ENCODE data around the gene STEAP3.

STEAP3 gene

GRCh38 chr2:119220720-119221301 lies 2.8 kb upstream of the STEAP3 start:
- Histone ChIP-seq H3K4me1 (ENCODE audit: control insufficient read depth, insufficient read depth, low read length) (peaks cover 17% of the 10 kb centered on the region), H3K9ac (ENCODE audit: low read depth, low read length) (no peak overlapping the region), H3K4me3 (ENCODE audit: low read depth, low read length) (no peak overlapping the region), H3K27me3 (ENCODE audit: control insufficient read depth, insufficient read depth, low read length) (peaks cover 18% of the 10 kb centered on the region), H3K9me3 (ENCODE audit: control insufficient read depth, insufficient read depth, low read length) (no peaks in the 10 kb centered on the region), H3K36me3 (ENCODE audit: control insufficient read depth, insufficient read depth, low read length) (no peaks in the 10 kb centered on the region)

GRCh38 chr2:119221609-119222008 lies 2.0 kb upstream of the STEAP3 start:
- peaks cover 19% of the 10 kb centered on the region for H3K27me3 ChIP-seq (ENCODE audit: control insufficient read depth, insufficient read depth, low read length)
- H3K9me3 ChIP-seq (ENCODE audit: control insufficient read depth, insufficient read depth, low read length), result no peaks in the 10 kb centered on the region
- no peaks in the 10 kb centered on the region for H3K36me3 ChIP-seq (ENCODE audit: control insufficient read depth, insufficient read depth, low read length)
- H3K4me1 ChIP-seq (ENCODE audit: control insufficient read depth, insufficient read depth, low read length), result peaks cover 17% of the 10 kb centered on the region
- H3K4me3 ChIP-seq (ENCODE audit: low read depth, low read length), result no peak overlapping the region
- H3K9ac ChIP-seq (ENCODE audit: low read depth, low read length), result no peak overlapping the region

GRCh38 chr2:119222213-119222612 lies 1.4 kb upstream of the STEAP3 start:
- peaks cover 16% of the 10 kb centered on the region for H3K4me1 ChIP-seq (ENCODE audit: control insufficient read depth, insufficient read depth, low read length)
- no peak overlapping the region for H3K9ac ChIP-seq (ENCODE audit: low read depth, low read length)
- no peak overlapping the region for H3K4me3 ChIP-seq (ENCODE audit: low read depth, low read length)
- no peaks in the 10 kb centered on the region for H3K9me3 ChIP-seq (ENCODE audit: control insufficient read depth, insufficient read depth, low read length)
- peaks cover 19% of the 10 kb centered on the region for H3K27me3 ChIP-seq (ENCODE audit: control insufficient read depth, insufficient read depth, low read length)
- H3K36me3 ChIP-seq (ENCODE audit: control insufficient read depth, insufficient read depth, low read length), result no peaks in the 10 kb centered on the region

DNA sequence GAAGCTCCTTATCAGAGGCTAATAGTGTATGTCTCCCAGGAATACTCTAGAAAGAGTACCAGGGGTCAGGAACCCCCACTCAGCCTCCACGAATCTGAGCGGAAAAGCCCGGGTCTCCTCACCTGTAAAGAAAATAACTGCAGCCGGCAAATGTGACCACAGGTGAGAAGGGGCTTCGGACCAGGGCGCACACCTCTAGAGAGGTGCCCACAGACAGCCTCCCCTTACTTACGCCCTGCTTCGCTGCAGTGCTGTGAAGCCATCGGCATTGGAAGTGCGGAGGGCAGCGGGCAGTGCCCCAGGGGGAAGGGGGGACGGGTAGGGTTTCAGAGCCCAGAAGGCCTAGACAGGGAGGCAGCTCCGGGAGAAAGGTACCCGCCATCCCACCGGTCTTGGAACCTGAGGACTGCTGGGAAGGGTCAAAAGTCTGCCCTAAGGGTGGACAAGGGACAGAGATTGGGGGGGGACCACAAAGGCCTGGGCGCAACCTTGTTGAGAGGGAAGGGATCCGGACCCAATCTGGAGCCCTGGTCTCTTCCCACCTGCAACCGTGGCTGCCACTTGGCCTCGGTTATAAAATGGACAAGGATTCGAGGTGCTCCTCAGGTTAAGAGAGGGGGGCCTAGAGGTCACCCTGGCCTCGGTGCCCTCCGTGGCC lies 642 bp upstream of the STEAP3 start:
- Histone ChIP-seq H3K9me3 (ENCODE audit: control insufficient read depth, insufficient read depth, low read length) (no peaks in the 10 kb centered on the region), H3K9ac (ENCODE audit: low read depth, low read length) (no peak overlapping the region), H3K36me3 (ENCODE audit: control insufficient read depth, insufficient read depth, low read length) (no peaks in the 10 kb centered on the region), H3K4me3 (ENCODE audit: low read depth, low read length) (peak overlapping the region; percentile 70), H3K27me3 (ENCODE audit: control insufficient read depth, insufficient read depth, low read length) (peaks cover 16% of the 10 kb centered on the region), H3K4me1 (ENCODE audit: control insufficient read depth, insufficient read depth, low read length) (peaks cover 14% of the 10 kb centered on the region)

DNA sequence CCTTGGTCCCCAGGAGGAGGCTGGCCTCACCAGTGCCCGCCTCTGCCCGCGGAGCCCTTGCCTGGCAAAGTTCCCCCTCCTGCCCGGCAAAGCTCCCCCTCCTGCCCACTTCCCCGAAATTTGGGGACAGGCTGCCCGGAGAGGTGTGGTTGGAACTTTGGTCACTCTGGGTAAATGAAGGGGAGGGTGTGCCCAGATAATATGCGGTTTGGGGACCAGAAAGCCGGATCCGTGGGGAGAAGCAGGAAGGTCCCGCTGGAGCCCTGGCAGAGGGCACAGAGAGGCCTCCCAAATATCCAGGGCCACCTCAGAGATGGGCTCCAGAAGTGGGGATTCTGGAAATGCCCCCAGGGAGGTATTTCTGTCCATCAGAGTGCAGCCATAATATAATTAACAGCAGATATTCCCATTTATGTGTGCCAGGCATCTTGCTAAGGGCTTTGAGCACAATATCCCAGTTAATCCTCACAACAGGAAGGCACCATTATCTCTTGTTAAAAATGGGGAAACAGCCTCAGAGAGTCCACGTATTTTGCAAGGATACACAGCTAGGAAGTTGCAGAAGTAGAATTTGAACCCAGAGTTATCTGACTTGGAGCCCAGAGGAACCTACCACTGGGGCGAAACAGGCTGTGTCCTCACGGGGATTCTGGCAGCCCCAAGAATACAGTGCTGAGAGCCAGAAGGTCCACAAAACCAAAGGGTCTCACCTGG lies 914 bp downstream of the STEAP3 start:
- peak overlapping the region; percentile 59 for H3K4me3 ChIP-seq (ENCODE audit: low read depth, low read length)
- H3K9me3 ChIP-seq (ENCODE audit: control insufficient read depth, insufficient read depth, low read length), result no peaks in the 10 kb centered on the region
- H3K9ac ChIP-seq (ENCODE audit: low read depth, low read length), result peak overlapping the region; percentile 65
- peaks cover 3% of the 10 kb centered on the region for H3K36me3 ChIP-seq (ENCODE audit: control insufficient read depth, insufficient read depth, low read length)
- peaks cover 16% of the 10 kb centered on the region for H3K27me3 ChIP-seq (ENCODE audit: control insufficient read depth, insufficient read depth, low read length)
- H3K4me1 ChIP-seq (ENCODE audit: control insufficient read depth, insufficient read depth, low read length), result peaks cover 2% of the 10 kb centered on the region

GRCh38 chr2:119225105-119225865 lies 1.7 kb downstream of the STEAP3 start:
- Histone ChIP-seq H3K9ac (ENCODE audit: low read depth, low read length) (no peak overlapping the region), H3K4me3 (ENCODE audit: low read depth, low read length) (no peak overlapping the region)

GRCh38 chr2:119225926-119226325 lies 2.3 kb downstream of the STEAP3 start:
- Histone ChIP-seq H3K4me3 (ENCODE audit: low read depth, low read length) (no peak overlapping the region), H3K9ac (ENCODE audit: low read depth, low read length) (no peak overlapping the region), H3K9me3 (ENCODE audit: control insufficient read depth, insufficient read depth, low read length) (no peaks in the 10 kb centered on the region), H3K4me1 (ENCODE audit: control insufficient read depth, insufficient read depth, low read length) (peaks cover 2% of the 10 kb centered on the region), H3K27me3 (ENCODE audit: control insufficient read depth, insufficient read depth, low read length) (peaks cover 16% of the 10 kb centered on the region), H3K36me3 (ENCODE audit: control insufficient read depth, insufficient read depth, low read length) (peaks cover 3% of the 10 kb centered on the region)

More at GRCh38 chr2:119225105-119225865, 1.7 kb downstream of the STEAP3 start:
- H3K4me1 ChIP-seq (ENCODE audit: control insufficient read depth, insufficient read depth, low read length), result peaks cover 2% of the 10 kb centered on the region
- peaks cover 16% of the 10 kb centered on the region for H3K27me3 ChIP-seq (ENCODE audit: control insufficient read depth, insufficient read depth, low read length)
- H3K36me3 ChIP-seq (ENCODE audit: control insufficient read depth, insufficient read depth, low read length), result peaks cover 3% of the 10 kb centered on the region
- no peaks in the 10 kb centered on the region for H3K9me3 ChIP-seq (ENCODE audit: control insufficient read depth, insufficient read depth, low read length)

DNA sequence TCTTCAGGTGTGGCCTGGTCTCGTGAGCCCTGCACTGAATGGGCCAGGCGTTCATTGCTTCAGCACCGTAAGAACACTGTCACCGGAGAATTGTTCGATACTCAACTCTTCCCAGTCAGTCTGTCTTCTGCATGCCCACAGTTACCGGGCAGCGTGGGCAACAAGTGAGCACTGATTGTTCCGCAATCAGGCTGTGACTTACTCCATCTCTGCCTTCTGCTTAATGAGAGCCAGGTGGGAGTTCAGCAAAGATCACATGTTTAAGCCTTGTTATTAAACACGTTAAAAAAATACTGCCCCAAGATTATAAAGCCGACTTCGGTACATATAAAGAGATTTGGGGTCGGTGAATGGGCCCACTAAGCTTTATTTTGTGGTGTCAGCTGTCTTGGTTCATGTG lies 3.7 kb downstream of the STEAP3 start:
- no peaks in the 10 kb centered on the region for H3K9me3 ChIP-seq (ENCODE audit: control insufficient read depth, insufficient read depth, low read length)
- no peaks in the 10 kb centered on the region for H3K4me1 ChIP-seq (ENCODE audit: control insufficient read depth, insufficient read depth, low read length)
- H3K4me3 ChIP-seq (ENCODE audit: low read depth, low read length), result no peak overlapping the region
- peaks cover 3% of the 10 kb centered on the region for H3K36me3 ChIP-seq (ENCODE audit: control insufficient read depth, insufficient read depth, low read length)
- peaks cover 13% of the 10 kb centered on the region for H3K27me3 ChIP-seq (ENCODE audit: control insufficient read depth, insufficient read depth, low read length)
- H3K9ac ChIP-seq (ENCODE audit: low read depth, low read length), result no peak overlapping the region

DNA sequence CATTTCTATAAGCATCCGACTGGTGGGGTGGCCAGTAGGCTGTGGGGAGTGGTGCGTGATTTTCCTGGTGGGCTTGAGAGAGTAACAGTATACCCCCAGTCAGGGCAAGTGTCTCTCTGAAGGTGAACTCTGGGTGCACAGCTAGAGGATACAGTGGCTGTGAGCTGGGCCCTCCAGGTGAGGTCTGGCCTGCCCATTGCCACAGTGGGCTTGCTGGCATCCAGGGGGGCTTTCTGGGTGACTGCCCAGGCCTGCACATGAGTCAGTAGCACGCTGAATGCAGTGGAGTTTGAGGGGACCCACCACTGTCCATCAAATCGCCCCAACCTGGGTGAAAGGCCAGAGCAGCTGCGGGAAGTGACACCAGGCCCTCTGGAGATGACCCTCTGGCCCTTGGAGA lies 4.5 kb downstream of the STEAP3 start:
- Histone ChIP-seq H3K4me3 (ENCODE audit: low read depth, low read length) (no peak overlapping the region), H3K9ac (ENCODE audit: low read depth, low read length) (no peak overlapping the region), H3K4me1 (ENCODE audit: control insufficient read depth, insufficient read depth, low read length) (no peaks in the 10 kb centered on the region), H3K36me3 (ENCODE audit: control insufficient read depth, insufficient read depth, low read length) (peaks cover 3% of the 10 kb centered on the region), H3K9me3 (ENCODE audit: control insufficient read depth, insufficient read depth, low read length) (no peaks in the 10 kb centered on the region), H3K27me3 (ENCODE audit: control insufficient read depth, insufficient read depth, low read length) (peaks cover 13% of the 10 kb centered on the region)

DNA sequence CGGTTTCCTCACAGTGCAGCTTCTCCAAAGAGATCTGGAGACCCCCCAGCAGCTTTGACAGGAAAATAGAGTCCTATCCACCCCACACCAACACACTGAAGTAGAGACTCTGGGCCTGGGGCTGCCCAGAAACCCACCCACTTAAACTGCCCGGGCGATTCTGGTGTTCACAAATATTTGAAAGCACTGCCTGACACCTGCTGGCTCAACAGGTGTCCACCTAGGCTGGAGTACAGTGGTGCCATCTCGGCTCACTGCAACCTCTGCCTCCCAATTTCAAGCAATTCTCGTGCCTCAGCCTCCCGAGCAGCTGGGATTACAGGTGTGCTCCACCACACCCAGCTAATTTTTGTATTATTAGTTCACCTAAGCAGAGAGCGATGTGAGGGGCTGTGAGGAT lies 5.3 kb downstream of the STEAP3 start:
- Histone ChIP-seq H3K36me3 (ENCODE audit: control insufficient read depth, insufficient read depth, low read length) (peaks cover 3% of the 10 kb centered on the region), H3K9me3 (ENCODE audit: control insufficient read depth, insufficient read depth, low read length) (no peaks in the 10 kb centered on the region), H3K4me3 (ENCODE audit: low read depth, low read length) (no peak overlapping the region), H3K4me1 (ENCODE audit: control insufficient read depth, insufficient read depth, low read length) (no peaks in the 10 kb centered on the region), H3K27me3 (ENCODE audit: control insufficient read depth, insufficient read depth, low read length) (peaks cover 13% of the 10 kb centered on the region), H3K9ac (ENCODE audit: low read depth, low read length) (no peak overlapping the region)

GRCh38 chr2:119229716-119230115 lies 6.1 kb downstream of the STEAP3 start:
- no peaks in the 10 kb centered on the region for H3K9me3 ChIP-seq (ENCODE audit: control insufficient read depth, insufficient read depth, low read length)
- H3K27me3 ChIP-seq (ENCODE audit: control insufficient read depth, insufficient read depth, low read length), result peaks cover 6% of the 10 kb centered on the region
- H3K4me3 ChIP-seq (ENCODE audit: low read depth, low read length), result no peak overlapping the region
- H3K9ac ChIP-seq (ENCODE audit: low read depth, low read length), result no peak overlapping the region
- peaks cover 3% of the 10 kb centered on the region for H3K4me1 ChIP-seq (ENCODE audit: control insufficient read depth, insufficient read depth, low read length)
- H3K36me3 ChIP-seq (ENCODE audit: control insufficient read depth, insufficient read depth, low read length), result peaks cover 3% of the 10 kb centered on the region

Data from iPS-15b (cell line).